Hepatic stellate cell (primary cell): ENCODE measurements around the gene DNAH6.
"Not testable (repeated sequence)": the region's sequence is repeated elsewhere in the genome, so short reads cannot be mapped to it uniquely, and the experiment has no call there.

Experiments
- DNase-seq: peaks from one replicate; pipeline ENCODE4 v3.0.0; 2011; ENCODE audit warnings: low spot score

DNAH6 gene

GRCh38 chr2:84749442-84749841 is 233.1 kb downstream of the DNAH6 start:
- DNase-seq: no peak

GRCh38 chr2:84755096-84755495 is 238.8 kb downstream of the DNAH6 start:
- DNase-seq: no peak

- DNase-seq: no peak
Observed at GRCh38 chr2:84757648-84758047, 241.3 kb downstream of the DNAH6 start.

GRCh38 chr2:84766791-84767190 is 250.5 kb downstream of the DNAH6 start:
- no peak for DNase-seq

- no peak for DNase-seq
Observed at GRCh38 chr2:84768840-84769239, 252.5 kb downstream of the DNAH6 start.

GRCh38 chr2:84770280-84770679 is 254.0 kb downstream of the DNAH6 start:
- DNase-seq: no peak

GRCh38 chr2:84771251-84771650 is 255.0 kb downstream of the DNAH6 start:
- DNase-seq: no peak

GRCh38 chr2:84773562-84773961 is 257.3 kb downstream of the DNAH6 start:
- DNase-seq: not testable (repeated sequence)

- DNase-seq: no peak
Observed at GRCh38 chr2:84776011-84776410, 259.7 kb downstream of the DNAH6 start.

GRCh38 chr2:84778911-84779690 is 262.8 kb downstream of the DNAH6 start:
- DNase-seq: no peak

GRCh38 chr2:84779781-84780180 is 263.5 kb downstream of the DNAH6 start:
- DNase-seq: no peak

- no peak for DNase-seq
Observed at GRCh38 chr2:84781942-84782716, 265.8 kb downstream of the DNAH6 start.

GRCh38 chr2:84782717-84783442 is 266.6 kb downstream of the DNAH6 start:
- DNase-seq: no peak

GRCh38 chr2:84785950-84786349 is 269.7 kb downstream of the DNAH6 start:
- no peak for DNase-seq

GRCh38 chr2:84786601-84787000 is 270.3 kb downstream of the DNAH6 start:
- no peak for DNase-seq

GRCh38 chr2:84788027-84788426 is 271.7 kb downstream of the DNAH6 start:
- no peak for DNase-seq

- DNase-seq: no peak
Observed at GRCh38 chr2:84788498-84788897, 272.2 kb downstream of the DNAH6 start.

GRCh38 chr2:84792856-84793522 is 276.7 kb downstream of the DNAH6 start:
- peak; percentile 23 for DNase-seq

- DNase-seq: no peak
Observed at GRCh38 chr2:84793641-84794040, 277.3 kb downstream of the DNAH6 start.

GRCh38 chr2:84796798-84797197 is 280.5 kb downstream of the DNAH6 start:
- DNase-seq: no peak

GRCh38 chr2:84797271-84797670 is 281.0 kb downstream of the DNAH6 start:
- DNase-seq: no peak

- DNase-seq: no peak
Observed at GRCh38 chr2:84799772-84800171, 283.5 kb downstream of the DNAH6 start.
